Measurements from ENCODE around the gene ATP6V0A1. TPM values are rescaled to one million over a fixed set of nuclear protein-coding genes. Genes with fewer than 3 reads are reported as not detected.

Gene ATP6V0A1
- total and polyA plus RNA-seq, 2 of the 4 experiments (the other 2 are of a cell fraction), result 18.8 to 34.0 TPM

- Histone ChIP-seq H2AFZ (replicated peaks; ENCODE audit: low read length, poor library complexity) (peak overlapping the region; percentile 93), H3K9me1 (ENCODE audit: insufficient read depth, low read length) (peaks cover 10% of the 10 kb centered on the region), H3K4me1 (ENCODE audit: control insufficient read depth, insufficient read depth, low read length) (peaks cover 12% of the 10 kb centered on the region), H3K4ac (ENCODE audit: low read depth, low read length) (peak overlapping the region; percentile 57; the same call in 1 of the 2 replicates), H3K27ac (ENCODE audit: insufficient read depth, low read length) (peak overlapping the region; percentile 42; the same call in 1 of the 2 replicates), H3K27me3 (ENCODE audit: control insufficient read depth, insufficient read depth, low read length) (no peaks in the 10 kb centered on the region), H2BK20ac (ENCODE audit: low read depth, low read length) (no peak overlapping the region), H3K56ac (ENCODE audit: extremely low read depth, insufficient read depth, low read length) (peak overlapping the region; percentile 13; the same call in 1 of the 2 replicates), H3K23ac (ENCODE audit: low read depth, low read length) (peak overlapping the region; percentile 62), H2AK9ac (replicated peaks; ENCODE audit: low read depth, low read length, poor library complexity) (peak overlapping the region; percentile 83), H3K4me2 (ENCODE audit: low read depth, low read length) (peak overlapping the region; percentile 71), H4K8ac (ENCODE audit: low read depth in 2 of 2, low read length in 2 of 2) (no peak overlapping the region), H4K20me1 (ENCODE audit: insufficient read depth, low read length) (peaks cover 17% of the 10 kb centered on the region), H3K9me3 (ENCODE audit: control insufficient read depth, insufficient read depth, low read length) (no peaks in the 10 kb centered on the region), H2BK5ac (ENCODE audit: low read depth, low read length, poor library complexity, severe bottlenecking) (peak overlapping the region; percentile 77), H4K91ac (ENCODE audit: insufficient read depth, low read depth, low read length) (no peak overlapping the region), H2AK5ac (ENCODE audit: low read depth, low read length) (no peak overlapping the region), H3K14ac (replicated peaks; ENCODE audit: low read depth, low read length) (peak overlapping the region; percentile 49), H4K5ac (ENCODE audit: low read depth, low read length) (no peak overlapping the region; the same call in 1 of the 2 replicates), H3K9ac (ENCODE audit: low read depth, low read length) (peak overlapping the region; percentile 64), H3K18ac (ENCODE audit: low read depth, low read length) (no peak overlapping the region), H3K36me3 (ENCODE audit: control insufficient read depth, insufficient read depth, low read length) (peaks cover 3% of the 10 kb centered on the region; the same call in 1 of the 2 replicates), H3K4me3 (ENCODE audit: insufficient read depth, low read depth, low read length) (peak overlapping the region; percentile 80), H2BK120ac (ENCODE audit: low read depth, low read length) (no peak overlapping the region), H2BK15ac (ENCODE audit: low read depth, low read length) (no peak overlapping the region), H3K79me1 (ENCODE audit: low read depth in 1 of 2, low read length in 2 of 2) (peaks cover 7 to 51% of the 10 kb centered on the region in 2 experiments; a peak in 2 of 4 replicates)
- TF ChIP-seq, protein P1, sequence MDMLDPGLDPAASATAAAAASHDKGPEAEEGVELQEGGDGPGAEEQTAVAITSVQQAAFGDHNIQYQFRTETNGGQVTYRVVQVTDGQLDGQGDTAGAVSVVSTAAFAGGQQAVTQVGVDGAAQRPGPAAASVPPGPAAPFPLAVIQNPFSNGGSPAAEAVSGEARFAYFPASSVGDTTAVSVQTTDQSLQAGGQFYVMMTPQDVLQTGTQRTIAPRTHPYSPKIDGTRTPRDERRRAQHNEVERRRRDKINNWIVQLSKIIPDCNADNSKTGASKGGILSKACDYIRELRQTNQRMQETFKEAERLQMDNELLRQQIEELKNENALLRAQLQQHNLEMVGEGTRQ (IDR thresholded peaks at IDR 0.05; ENCODE audit: low read depth, low read length), result no peak
- TF ChIP-seq CTCF (conservative IDR thresholded peaks at IDR 0.05; ENCODE audit: low read depth, low read length) (peak; percentile 38), MAFK (IDR thresholded peaks at IDR 0.05; ENCODE audit: low read depth, low read length) (peak; percentile 38; the same call in 1 of the 2 replicates)
- dilution Hi-C loops (cut with HindIII; ENCODE audit: low sequenced_read_pairs, unreplicated experiment), result no loop called here
- CTCF ChIA-PET, result interaction anchor here (0.9 to 1.4 kb wide), 2 partner anchors 17 to 137 kb away, joined by 3 read pairs; no protein-coding TSS in a partner anchor
- in situ Hi-C loops (cut with MboI; ENCODE audit: low sequenced_read_pairs), result no loop called here
- WGBS, 2 experiments (ENCODE audit: extremely low coverage in 2 of 2, insufficient read length in 1 of 2), result 0% methylated on average over 5 of the region's 11 CpGs; no CpG with 5 or more reads in 1 of the 2 experiments
- peak; percentile 69 for DNase-seq
- intact Hi-C loops (cut with micrococcal nuclease), result loop anchor here (2.0 kb wide), 1 partner anchor 31 kb away; no protein-coding TSS in a partner anchor
- ATAC-seq (ENCODE audit: low read depth), result peak; percentile 37
- POLR2A ChIA-PET (ENCODE audit: unreplicated experiment), result no interaction called here
- no TSS peak for BruUV-seq (replicated peaks)
These were observed 650 bp downstream of the ATP6V0A1 start for GRCh38 chr17:42459256-42459800.

Measured in IMR-90 (cell line).